Measurements from ENCODE around the gene RASSF9.

DNA sequence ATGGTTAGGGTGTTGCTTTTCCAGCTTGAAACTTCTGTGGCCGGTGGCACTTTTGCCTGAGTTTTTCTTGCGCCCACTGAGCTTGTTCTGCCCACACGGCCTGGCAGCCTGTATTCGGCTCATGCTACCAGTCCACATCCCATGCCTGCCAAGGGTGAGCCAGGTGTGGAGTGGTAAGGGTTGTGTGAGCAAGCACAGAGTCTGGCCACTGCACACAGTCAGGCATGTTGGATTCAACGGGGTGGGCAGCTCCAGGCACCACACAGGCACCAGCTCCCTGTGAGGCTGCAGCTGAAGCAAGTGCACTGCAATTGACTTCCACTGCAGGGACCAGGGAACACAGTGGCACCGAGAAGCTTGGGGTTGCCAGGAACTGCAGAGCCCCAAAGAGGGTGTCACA lies 19.1 kb upstream of the RASSF9 start:
- TF ChIP-seq, protein P1, sequence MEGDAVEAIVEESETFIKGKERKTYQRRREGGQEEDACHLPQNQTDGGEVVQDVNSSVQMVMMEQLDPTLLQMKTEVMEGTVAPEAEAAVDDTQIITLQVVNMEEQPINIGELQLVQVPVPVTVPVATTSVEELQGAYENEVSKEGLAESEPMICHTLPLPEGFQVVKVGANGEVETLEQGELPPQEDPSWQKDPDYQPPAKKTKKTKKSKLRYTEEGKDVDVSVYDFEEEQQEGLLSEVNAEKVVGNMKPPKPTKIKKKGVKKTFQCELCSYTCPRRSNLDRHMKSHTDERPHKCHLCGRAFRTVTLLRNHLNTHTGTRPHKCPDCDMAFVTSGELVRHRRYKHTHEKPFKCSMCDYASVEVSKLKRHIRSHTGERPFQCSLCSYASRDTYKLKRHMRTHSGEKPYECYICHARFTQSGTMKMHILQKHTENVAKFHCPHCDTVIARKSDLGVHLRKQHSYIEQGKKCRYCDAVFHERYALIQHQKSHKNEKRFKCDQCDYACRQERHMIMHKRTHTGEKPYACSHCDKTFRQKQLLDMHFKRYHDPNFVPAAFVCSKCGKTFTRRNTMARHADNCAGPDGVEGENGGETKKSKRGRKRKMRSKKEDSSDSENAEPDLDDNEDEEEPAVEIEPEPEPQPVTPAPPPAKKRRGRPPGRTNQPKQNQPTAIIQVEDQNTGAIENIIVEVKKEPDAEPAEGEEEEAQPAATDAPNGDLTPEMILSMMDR (conservative IDR thresholded peaks at IDR 0.05; ENCODE audit: low read depth, low read length): no peak
- no peak for TF ChIP-seq EZH2 (IDR thresholded peaks at IDR 0.05; ENCODE audit: borderline replicate concordance, low read depth, low read length, poor library complexity, severe bottlenecking)

All from A673 (cell line).